ENCODE measurements around the gene LAMA4.

LAMA4 gene

DNA sequence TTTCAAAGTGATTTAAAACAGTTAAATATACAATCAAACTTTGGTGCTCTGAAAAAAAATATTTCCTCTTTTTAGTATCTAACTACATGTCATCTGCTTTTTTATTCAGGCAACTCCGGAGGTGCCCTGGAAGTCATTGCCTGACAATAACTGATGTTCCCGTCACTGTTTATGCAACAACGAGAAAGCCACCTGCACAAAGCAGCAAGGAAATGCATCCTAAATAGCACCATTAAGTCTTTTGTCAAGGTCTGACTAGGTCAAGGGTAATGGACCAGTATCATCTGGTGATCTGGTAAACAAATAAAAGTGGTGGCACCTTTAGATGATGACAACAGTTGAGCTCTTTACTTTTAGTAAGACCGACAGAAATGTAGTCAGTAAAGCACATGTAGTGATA, 153.8 kb downstream of the LAMA4 start:
- no peak for DNase-seq (ENCODE audit: low read depth in 2 of 3, low spot score in 1 of 3)

DNA sequence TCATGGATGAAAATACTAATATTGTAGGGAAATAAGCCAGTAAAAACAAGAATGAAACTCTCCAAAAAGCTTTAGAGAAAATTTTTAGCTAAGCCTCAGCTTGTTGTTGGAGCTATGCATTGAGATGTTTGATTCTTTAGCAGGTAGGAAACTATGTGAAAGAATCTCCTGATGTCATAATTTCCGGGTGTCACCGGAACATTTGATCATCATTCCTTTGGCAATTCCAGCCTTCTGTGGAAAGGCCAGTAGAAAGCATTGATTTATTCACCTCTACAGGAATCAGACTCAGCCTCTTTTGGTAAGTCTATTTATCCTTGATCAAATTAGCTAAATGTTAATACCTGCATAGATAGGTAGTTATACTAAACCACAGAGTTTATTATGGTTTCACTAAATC, 157.5 kb downstream of the LAMA4 start:
- no peak for DNase-seq (ENCODE audit: low read depth in 2 of 3, low spot score in 1 of 3)

DNA sequence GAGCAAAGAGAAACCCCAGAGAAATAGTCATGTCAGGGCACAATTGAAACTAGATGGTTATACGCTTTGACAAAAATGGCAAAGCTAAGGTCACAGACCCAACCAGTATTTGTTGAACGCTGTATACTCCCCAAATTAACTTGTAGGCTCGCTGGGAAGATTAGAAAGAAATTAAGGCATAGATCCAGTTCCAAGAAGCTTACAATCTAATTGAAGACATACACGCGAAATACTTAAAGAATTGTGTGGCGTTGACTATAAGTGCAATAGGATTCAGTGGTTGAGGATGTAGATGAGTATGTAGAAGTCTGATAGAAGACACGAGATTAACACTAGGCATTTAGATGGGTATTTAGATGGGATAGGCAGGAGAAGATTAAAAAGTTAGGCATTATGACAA, 166.5 kb downstream of the LAMA4 start:
- no peak for DNase-seq (ENCODE audit: low read depth in 2 of 3, low spot score in 1 of 3)

GRCh38 chr6:112087136-112087911, 167.0 kb downstream of the LAMA4 start, which contains the start of the genes FAM229B and TUBE1:
Gene FAM229B, plus strand, starts transcription at chr6:112087591. Its CDS starts 11,693 bp downstream, at chr6:112099284.
Gene TUBE1, minus strand, starts transcription at chr6:112087482. Its CDS starts 48 bp downstream, at chr6:112087434.
- DNase-seq (ENCODE audit: low read depth in 2 of 3, low spot score in 1 of 3): peak; percentile 82 to 86 (median 84)

DNA sequence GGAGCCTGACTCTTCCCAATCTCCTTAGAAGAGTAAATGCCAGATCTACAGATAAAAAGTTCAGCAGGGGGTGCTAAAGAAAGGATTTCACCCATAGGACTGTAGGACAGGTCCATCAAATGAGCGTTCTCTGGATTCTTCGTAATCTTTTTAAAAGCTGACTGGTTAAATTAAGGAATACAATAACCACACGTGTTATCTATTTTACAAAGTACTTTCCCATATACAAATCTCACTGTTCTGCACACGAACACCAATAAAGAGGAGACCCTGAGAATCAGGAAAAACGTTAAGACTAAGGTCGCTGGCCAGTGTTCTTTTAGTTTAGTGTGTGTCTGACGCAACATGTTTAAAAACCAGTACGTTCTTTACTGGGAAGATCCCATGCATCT, 167.6 kb downstream of the LAMA4 start:
- no peak for DNase-seq (ENCODE audit: low read depth in 2 of 3, low spot score in 1 of 3)

DNA sequence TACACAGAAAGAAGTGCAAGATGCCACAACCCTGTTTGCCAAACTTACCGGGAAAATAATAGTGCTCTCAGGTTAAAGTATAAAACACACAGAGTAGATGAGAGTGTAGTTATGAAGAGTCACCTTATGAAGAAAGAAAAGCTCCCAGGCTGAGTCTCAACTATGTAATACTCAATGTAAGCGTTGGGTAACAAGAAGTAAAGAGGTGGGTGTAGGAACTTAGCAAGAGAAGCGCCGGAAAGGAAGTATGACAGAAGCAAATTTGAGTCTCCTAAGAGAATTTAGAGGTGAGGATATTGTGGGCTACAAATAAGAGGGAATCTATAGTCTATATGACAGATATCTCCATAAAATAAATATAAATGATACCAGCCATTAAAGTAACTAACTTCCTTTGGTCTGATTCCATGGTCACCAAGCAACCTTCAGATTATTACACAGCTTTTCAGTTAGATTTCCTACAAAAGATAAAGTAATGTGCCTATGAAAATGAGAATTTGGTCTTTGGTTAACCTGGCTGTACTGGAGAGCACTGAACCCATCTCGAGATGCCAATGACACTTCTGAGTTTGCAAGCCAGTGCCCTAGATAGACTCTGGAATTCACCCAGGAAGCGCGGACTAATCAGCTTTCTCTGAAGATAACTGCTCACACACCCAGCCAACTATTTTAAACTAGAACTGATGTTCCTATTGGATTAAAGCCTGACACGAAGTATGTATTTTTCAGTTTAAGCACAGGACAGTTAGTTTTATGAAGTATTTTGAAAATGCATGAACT, 168.9 kb downstream of the LAMA4 start:
- DNase-seq (ENCODE audit: low read depth in 2 of 3, low spot score in 1 of 3): no peak

DNA sequence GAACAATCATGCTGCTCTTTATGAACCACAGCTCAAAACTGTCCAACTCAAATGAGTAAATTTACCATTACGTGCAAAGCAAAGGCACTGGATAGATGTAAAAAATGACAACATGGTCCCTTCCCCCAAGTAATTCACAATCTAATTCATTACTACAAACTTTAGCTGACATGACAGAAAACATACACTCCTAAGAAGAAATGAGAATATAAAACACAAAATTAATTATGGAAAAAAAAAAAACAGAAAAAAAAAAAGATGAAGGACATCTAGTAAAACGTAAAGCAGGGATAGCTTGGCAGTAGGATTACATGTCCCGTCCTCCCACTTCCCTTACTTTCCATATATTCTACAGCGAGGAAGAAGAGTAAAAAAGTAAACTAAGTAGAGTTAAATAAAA, 172.8 kb downstream of the LAMA4 start:
- no peak for DNase-seq (ENCODE audit: low read depth in 2 of 3, low spot score in 1 of 3)

DNA sequence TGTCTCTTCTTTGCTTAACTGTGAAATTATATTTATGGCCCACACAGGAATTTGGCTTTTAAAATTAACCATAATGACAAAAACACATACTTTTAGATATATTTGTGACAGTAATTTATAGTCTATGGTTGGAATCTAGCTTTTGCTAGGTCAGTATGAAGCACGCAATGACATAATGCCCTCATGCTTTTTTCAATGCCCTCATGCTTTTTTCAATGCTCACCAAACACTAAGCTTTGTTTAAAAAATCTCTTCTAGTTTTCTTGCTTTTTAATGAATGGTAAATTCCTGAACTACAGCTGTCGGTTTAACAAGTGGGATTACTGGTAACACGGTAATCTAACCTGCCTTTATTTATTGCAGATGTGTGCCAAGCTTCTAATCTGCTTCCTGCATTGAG, 187.8 kb downstream of the LAMA4 start:
- no peak for DNase-seq (ENCODE audit: low read depth in 2 of 3, low spot score in 1 of 3)

- no peak for DNase-seq (ENCODE audit: low read depth in 2 of 3, low spot score in 1 of 3)
These were observed 188.9 kb downstream of the LAMA4 start for GRCh38 chr6:112065426-112065986.

- DNase-seq (ENCODE audit: low read depth in 2 of 3, low spot score in 1 of 3): no peak
These were observed 191.4 kb downstream of the LAMA4 start for GRCh38 chr6:112062966-112063365.

GRCh38 chr6:112061605-112062004, 192.8 kb downstream of the LAMA4 start:
- no peak for DNase-seq (ENCODE audit: low read depth in 2 of 3, low spot score in 1 of 3)

Data from stimulated activated CD4-positive, alpha-beta T cell treated with anti-CD3 and anti-CD28 coated beads, Interleukin-12 subunit alpha, Interleukin-12 subunit beta, amount 100 ng/mL, for 48 hours (primary cell).